Measurements from ENCODE around the gene NKPD1. TPM values are rescaled to one million over a fixed set of nuclear protein-coding genes. Genes with fewer than 3 reads are reported as not detected.

NKPD1 gene
- total and polyA plus RNA-seq, 2 donors (not counting 1 experiment from before 2014, with no cell fraction given), result 0.27 to 0.36 TPM

DNA sequence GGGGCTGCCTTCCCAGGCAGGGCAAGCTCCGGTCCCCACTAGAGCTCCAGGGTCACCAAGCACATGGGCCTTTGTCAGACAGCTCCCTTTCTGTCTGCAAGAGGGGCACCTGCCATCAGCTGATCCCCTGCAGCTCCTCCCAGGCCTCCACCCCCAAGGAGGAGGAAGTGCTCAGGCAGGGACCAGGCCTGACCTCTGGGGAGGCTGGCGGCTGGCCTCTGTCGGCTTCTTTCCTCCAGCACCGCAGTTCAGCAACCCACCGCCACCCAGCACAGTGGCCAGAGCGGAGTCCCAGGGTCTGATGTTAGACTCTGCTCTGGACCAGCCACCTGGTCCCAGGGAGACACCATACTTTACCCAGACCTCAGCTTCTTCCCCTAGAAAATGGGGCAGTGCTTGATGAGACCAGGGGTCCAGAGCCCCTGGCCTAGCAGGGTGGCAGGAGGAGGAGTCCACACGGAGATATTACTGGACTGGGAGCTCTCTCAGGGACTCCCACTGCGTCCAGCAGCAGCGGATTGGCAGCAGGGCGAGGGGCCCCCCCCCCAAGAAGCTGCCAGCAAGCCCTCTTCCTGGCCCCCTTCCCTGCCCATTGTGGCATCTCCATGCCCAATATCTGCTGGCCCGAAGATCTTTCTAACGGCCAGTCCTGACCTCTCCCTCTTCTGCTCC is 24.1 kb downstream of the NKPD1 start:
- Histone ChIP-seq H4K20me1 (ENCODE audit: control insufficient read depth, insufficient read depth, low read length, poor library complexity, severe bottlenecking) (peaks cover 17% of the 10 kb centered on the region), H3K27ac (ENCODE audit: low read length in 2 of 2) (peak overlapping the region; percentile 8 to 28), H3K27me3 (replicated peaks in 1 of 4; ENCODE audit: control extremely low read depth in 1 of 4, control insufficient read depth in 3 of 4, insufficient read depth in 4 of 4, low read length in 3 of 4) (no peaks in the 10 kb centered on the region), H3K4me1 (ENCODE audit: control insufficient read depth in 2 of 2, insufficient read depth in 2 of 2, low read length in 2 of 2) (peaks cover 42 to 52% of the 10 kb centered on the region in 2 donors), H3K4me3 (ENCODE audit: control extremely low read depth in 1 of 5, extremely low read depth in 1 of 5, insufficient read depth in 1 of 5, low read depth in 2 of 5, low read length in 4 of 5) (peak overlapping the region in 1 of 5 experiments; percentile 29), H3K9me3 (ENCODE audit: control extremely low read depth in 1 of 3, control insufficient read depth in 2 of 3, insufficient read depth in 1 of 3, low read length in 2 of 3) (no peaks in the 10 kb centered on the region), H2AFZ (ENCODE audit: insufficient read depth, low read depth, low read length, poor library complexity, severe bottlenecking) (no peak overlapping the region), H3K4me2 (replicated peaks; ENCODE audit: low read depth, low read length, poor library complexity, severe bottlenecking) (peak overlapping the region; percentile 59), H3K9ac (ENCODE audit: low read length) (peak overlapping the region; percentile 35), H3K79me2 (ENCODE audit: control insufficient read depth, insufficient read depth, low read length) (peaks cover 69% of the 10 kb centered on the region), H3K36me3 (replicated peaks in 1 of 2; ENCODE audit: control extremely low read depth in 1 of 2, control insufficient read depth in 1 of 2, extremely low read depth in 1 of 2, insufficient read depth in 2 of 2, low read length in 1 of 2) (peaks cover 0 to 6% of the 10 kb centered on the region in 2 experiments)
- POLR2A ChIA-PET, result no interaction called here
- Mint-ChIP-seq H3K4me3 (peak overlapping the region; percentile 83), H3K27ac (peak overlapping the region; percentile 78), H3K27me3 (no peaks in the 10 kb centered on the region), H3K4me1 (peaks cover 45% of the 10 kb centered on the region), H3K9me3 (ENCODE audit: insufficient read depth) (no peaks in the 10 kb centered on the region)
- ATAC-seq (ENCODE audit: low read depth), result no peak
- intact Hi-C loops (cut with micrococcal nuclease), result loop anchor here (2.0 kb wide), 1 partner anchor 16 kb away; no protein-coding TSS in a partner anchor
- no peak for DNase-seq
- CTCF ChIA-PET, result interaction anchor here (0.7 to 1.9 kb wide), 6 partner anchors 10 to 61 kb away, joined by 3 to 6 read pairs (median 3); no protein-coding TSS in a partner anchor
- no peak for TF ChIP-seq EZH2 (IDR thresholded peaks at IDR 0.05; ENCODE audit: borderline replicate concordance, insufficient read depth, low read depth, low read length, poor library complexity, severe bottlenecking)
- TF ChIP-seq, protein P1, sequence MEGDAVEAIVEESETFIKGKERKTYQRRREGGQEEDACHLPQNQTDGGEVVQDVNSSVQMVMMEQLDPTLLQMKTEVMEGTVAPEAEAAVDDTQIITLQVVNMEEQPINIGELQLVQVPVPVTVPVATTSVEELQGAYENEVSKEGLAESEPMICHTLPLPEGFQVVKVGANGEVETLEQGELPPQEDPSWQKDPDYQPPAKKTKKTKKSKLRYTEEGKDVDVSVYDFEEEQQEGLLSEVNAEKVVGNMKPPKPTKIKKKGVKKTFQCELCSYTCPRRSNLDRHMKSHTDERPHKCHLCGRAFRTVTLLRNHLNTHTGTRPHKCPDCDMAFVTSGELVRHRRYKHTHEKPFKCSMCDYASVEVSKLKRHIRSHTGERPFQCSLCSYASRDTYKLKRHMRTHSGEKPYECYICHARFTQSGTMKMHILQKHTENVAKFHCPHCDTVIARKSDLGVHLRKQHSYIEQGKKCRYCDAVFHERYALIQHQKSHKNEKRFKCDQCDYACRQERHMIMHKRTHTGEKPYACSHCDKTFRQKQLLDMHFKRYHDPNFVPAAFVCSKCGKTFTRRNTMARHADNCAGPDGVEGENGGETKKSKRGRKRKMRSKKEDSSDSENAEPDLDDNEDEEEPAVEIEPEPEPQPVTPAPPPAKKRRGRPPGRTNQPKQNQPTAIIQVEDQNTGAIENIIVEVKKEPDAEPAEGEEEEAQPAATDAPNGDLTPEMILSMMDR (IDR thresholded peaks at IDR 0.05), result no peak
- WGBS (ENCODE audit: insufficient coverage), result 67% methylated on average over 12 of the region's 12 CpGs

All from B cell (primary cell).